ENCODE results near the gene C8G.

C8G gene

DNA sequence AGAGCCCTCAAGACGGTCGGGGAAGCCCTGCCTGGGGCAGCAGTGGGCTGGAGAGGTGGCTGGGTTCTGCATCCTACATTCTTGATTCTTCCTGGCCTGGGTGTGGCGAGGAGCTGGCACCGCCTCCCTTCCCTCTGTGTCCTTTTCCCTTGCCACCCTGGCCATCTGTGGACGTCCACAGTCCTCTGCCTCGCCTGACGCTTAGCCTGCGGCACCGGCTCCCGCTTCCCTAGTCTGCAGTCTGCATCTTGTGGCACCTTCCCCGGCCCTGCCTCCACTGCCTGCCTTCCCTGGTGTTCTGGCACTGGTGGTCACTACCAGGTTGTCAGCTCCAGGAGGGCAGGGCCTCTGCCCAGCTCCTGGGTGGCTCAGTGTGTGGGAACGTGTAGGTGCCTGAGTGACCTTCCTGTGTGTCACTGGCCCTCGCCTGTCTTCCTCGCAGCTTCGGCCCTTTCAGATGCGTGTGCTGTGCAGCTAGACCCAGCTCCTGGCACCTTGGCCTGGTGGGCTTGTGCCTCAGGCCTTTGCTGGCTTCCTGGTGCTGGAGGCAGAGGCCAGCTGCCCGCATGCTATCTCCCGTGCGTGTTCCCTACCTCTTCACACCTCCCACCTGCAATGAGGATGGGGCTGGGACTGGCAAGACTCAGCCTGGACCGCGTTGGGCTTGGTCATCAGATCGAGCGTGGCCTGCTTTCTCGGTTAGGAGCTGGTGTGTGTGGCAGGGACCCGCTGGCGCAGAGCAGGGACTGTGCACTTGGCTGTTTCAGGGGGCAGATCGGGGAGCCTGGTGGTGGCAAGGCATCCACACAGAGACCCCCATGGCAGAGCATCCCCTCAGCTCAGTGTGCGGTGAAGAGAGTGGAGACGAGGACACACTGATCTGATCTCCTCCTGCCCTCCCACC is 37.8 kb upstream of the C8G start:
- Histone ChIP-seq H3K27me3 (replicated peaks; ENCODE audit: control insufficient read depth, insufficient read depth, low read length) (no peaks in the 10 kb centered on the region), H3K36me3 (ENCODE audit: control insufficient read depth, insufficient read depth, low read length, severe bottlenecking) (peaks cover 24% of the 10 kb centered on the region), H3K9ac (ENCODE audit: low read length) (no peak overlapping the region), H3K4me3 (ENCODE audit: low read length) (no peak overlapping the region), H3K4me1 (ENCODE audit: control insufficient read depth, insufficient read depth, low read length) (peaks cover 11% of the 10 kb centered on the region), H3K9me3 (ENCODE audit: control insufficient read depth, low read length) (no peaks in the 10 kb centered on the region)
- no peak for DNase-seq (ENCODE audit: low read depth)

DNA sequence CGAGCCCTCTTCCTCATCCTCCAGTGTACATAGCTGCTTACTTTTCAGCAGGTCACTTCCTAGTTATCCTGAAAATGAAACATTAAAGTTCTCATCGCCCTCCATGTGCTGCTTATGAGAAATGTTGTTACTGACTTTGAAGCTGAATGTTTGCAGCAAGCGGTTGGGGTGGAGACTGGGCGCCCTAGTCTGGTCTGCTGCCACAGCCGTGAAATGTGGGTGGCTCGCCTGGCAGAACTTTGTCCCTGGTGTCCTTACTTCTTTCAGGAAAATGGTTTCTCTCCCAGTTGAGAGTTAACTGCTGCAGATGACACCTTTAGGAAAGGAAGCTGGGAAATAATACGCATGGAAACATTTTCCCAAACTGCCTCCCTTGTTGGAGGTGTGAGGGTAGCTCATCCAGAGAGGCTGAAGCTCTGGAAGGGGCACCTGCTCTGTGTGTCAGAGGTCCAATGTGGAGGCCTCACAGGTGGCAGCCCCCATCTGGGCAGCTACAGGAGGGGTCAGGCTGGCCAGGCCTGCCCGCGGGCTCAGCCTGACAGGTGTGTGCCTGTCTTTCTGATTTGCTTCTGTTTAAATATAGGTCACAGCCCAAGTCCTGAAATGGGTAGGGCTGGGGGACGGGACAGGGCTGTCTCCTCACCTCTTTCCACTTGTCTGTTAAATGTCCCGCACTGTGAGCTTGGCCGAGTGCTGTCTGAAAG is 34.7 kb upstream of the C8G start:
- Histone ChIP-seq H3K36me3 (ENCODE audit: control insufficient read depth, insufficient read depth, low read length, severe bottlenecking) (peaks cover 35% of the 10 kb centered on the region), H3K9ac (ENCODE audit: low read length) (no peak overlapping the region), H3K4me3 (ENCODE audit: low read length) (no peak overlapping the region), H3K9me3 (ENCODE audit: control insufficient read depth, low read length) (no peaks in the 10 kb centered on the region), H3K27me3 (replicated peaks; ENCODE audit: control insufficient read depth, insufficient read depth, low read length) (no peaks in the 10 kb centered on the region), H3K4me1 (ENCODE audit: control insufficient read depth, insufficient read depth, low read length) (no peaks in the 10 kb centered on the region)
- no peak for DNase-seq (ENCODE audit: low read depth)

DNA sequence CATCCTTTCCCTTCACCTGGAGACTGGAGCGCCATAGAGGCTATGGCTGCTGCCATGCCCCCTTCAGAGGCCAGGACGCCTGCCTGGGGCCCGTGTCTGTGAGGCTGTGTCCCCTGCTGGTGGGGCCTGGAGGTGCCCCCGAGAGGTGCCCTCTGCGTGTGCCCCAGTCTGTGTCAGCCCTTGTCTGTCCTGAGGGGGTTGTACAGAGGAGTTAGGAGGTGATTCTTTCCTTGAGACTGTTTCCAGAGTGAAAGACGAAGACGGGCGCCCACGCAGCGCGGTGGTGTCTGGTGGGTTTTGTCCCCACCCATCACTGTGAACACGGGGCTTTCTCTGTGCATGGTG is 34.2 kb upstream of the C8G start:
- no peak overlapping the region for H3K4me3 ChIP-seq (ENCODE audit: low read length)
- H3K36me3 ChIP-seq (ENCODE audit: control insufficient read depth, insufficient read depth, low read length, severe bottlenecking) = peaks cover 40% of the 10 kb centered on the region
- H3K4me1 ChIP-seq (ENCODE audit: control insufficient read depth, insufficient read depth, low read length) = no peaks in the 10 kb centered on the region
- no peaks in the 10 kb centered on the region for H3K27me3 ChIP-seq (replicated peaks; ENCODE audit: control insufficient read depth, insufficient read depth, low read length)
- DNase-seq (ENCODE audit: low read depth) = no peak
- H3K9me3 ChIP-seq (ENCODE audit: control insufficient read depth, low read length) = no peaks in the 10 kb centered on the region
- no peak overlapping the region for H3K9ac ChIP-seq (ENCODE audit: low read length)

DNA sequence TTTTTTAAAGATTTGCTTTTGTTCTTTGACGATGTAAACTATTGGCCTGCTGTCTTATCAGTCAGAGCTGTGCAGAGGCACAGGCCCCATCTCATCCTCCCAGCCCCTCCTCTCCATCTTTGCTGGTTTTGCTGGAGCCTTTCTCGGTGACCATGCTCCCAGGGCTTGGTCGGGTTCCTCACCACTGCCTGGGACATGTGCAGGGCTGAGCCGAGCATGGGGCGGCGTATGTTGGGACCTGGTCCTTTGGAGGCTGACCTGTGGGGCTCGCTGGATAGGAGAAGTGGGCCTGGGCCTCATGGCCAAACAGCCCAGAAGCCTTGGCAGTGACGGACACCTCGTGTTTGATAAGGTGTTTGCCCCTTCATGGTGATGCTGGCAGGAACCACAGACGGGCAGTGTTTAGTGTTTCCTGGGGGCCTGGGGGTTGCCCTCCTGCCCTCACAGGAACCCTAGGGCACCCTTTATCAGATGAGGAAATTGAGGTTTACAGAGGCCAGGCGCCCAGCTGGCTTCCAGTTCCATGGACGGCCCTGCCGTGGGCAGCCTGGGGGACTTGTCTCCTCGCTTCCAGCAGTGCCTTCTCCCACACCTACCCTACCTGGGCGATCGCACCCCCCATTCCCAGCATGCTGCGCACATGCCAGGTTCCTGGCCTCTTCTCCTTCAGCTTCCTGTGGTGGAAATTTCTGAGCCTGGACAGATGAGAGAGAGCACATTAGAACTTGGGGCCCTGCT is 31.2 kb upstream of the C8G start:
- H3K9ac ChIP-seq (ENCODE audit: low read length) = no peak overlapping the region
- DNase-seq (ENCODE audit: low read depth) = no peak
- no peaks in the 10 kb centered on the region for H3K9me3 ChIP-seq (ENCODE audit: control insufficient read depth, low read length)
- H3K36me3 ChIP-seq (ENCODE audit: control insufficient read depth, insufficient read depth, low read length, severe bottlenecking) = peaks cover 47% of the 10 kb centered on the region
- H3K27me3 ChIP-seq (replicated peaks; ENCODE audit: control insufficient read depth, insufficient read depth, low read length) = no peaks in the 10 kb centered on the region
- H3K4me1 ChIP-seq (ENCODE audit: control insufficient read depth, insufficient read depth, low read length) = no peaks in the 10 kb centered on the region
- H3K4me3 ChIP-seq (ENCODE audit: low read length) = no peak overlapping the region

DNA sequence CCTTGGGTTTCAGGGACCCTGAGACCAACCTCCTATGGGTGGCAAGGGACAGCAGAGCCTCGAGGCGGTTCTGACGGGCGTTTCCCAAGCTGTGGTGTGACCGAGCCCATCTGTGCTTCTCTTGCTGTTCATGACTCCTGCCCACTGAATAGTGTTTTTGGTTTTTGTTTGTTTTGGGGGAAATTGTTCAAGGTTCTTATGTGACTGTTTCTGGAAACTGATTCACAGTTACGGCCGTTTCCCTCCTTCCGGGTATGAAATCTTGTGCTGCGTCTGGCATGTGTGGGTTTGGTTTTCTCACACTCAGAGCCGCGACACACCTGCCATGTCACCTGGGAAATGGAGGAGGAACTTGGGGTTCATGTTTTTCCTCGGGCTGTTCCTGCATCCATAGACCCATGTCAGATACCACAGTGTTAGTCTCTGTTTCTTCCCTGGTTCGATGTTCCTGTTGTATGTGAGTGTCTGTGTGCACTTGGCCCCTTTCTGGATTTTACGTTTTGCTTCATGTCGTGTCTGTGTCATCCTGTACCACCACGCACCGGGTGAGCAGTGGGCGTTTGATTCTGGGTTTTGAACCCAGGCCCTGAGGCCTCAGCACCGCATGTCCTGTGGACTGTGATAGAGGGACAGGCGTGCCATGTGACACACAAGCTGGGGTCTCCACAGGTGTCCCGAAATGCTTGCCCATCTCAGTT is 29.3 kb upstream of the C8G start:
- Histone ChIP-seq H3K9me3 (ENCODE audit: control insufficient read depth, low read length) (no peaks in the 10 kb centered on the region), H3K9ac (ENCODE audit: low read length) (no peak overlapping the region), H3K4me3 (ENCODE audit: low read length) (no peak overlapping the region), H3K36me3 (ENCODE audit: control insufficient read depth, insufficient read depth, low read length, severe bottlenecking) (peaks cover 49% of the 10 kb centered on the region), H3K4me1 (ENCODE audit: control insufficient read depth, insufficient read depth, low read length) (no peaks in the 10 kb centered on the region), H3K27me3 (replicated peaks; ENCODE audit: control insufficient read depth, insufficient read depth, low read length) (no peaks in the 10 kb centered on the region)
- no peak for DNase-seq (ENCODE audit: low read depth)

DNA sequence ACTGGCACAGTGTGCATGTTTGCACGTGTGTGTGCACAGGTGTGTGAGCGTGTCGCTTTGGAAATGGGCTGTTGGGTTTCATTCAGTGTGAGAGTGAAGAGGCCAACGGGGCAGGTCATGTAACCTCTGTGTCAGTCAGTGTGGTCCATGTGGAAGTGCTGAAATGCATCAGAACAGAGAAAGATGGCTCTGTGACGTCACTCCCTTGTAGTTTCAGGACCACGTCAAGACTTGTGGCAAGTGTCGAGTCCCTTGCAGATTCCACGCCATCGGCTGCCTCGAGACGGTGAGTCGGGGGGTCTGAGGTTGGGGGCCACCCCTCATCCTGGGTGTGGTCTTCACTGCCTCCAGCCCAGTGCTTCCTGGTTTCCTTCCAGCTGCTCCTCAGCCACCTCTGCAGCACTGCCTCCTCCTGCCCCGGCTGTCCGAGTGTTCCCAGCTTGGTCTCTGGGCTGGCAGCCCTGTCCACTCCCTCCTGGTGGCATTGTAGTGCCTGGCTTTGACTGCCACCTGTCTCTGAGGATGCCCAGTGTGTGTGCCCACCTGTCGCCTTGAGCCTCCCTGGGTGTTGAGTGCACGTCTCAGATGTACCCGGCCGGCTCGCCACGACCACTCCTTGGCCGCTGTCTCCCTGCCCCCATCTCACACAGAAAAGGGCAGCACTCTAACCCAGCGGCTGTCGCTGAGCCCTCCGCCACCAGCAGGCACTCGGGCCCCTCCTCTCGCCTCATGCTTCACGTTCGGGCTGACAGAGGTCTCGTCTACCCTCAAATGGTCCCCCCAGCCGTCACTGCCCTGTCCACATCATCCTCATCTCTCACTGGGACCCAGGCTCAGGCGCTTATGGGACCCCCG is 28.5 kb upstream of the C8G start:
- Histone ChIP-seq H3K27me3 (replicated peaks; ENCODE audit: control insufficient read depth, insufficient read depth, low read length) (no peaks in the 10 kb centered on the region), H3K9ac (ENCODE audit: low read length) (no peak overlapping the region), H3K4me1 (ENCODE audit: control insufficient read depth, insufficient read depth, low read length) (no peaks in the 10 kb centered on the region), H3K4me3 (ENCODE audit: low read length) (no peak overlapping the region), H3K36me3 (ENCODE audit: control insufficient read depth, insufficient read depth, low read length, severe bottlenecking) (peaks cover 51% of the 10 kb centered on the region), H3K9me3 (ENCODE audit: control insufficient read depth, low read length) (no peaks in the 10 kb centered on the region)
- no peak for DNase-seq (ENCODE audit: low read depth)

DNA sequence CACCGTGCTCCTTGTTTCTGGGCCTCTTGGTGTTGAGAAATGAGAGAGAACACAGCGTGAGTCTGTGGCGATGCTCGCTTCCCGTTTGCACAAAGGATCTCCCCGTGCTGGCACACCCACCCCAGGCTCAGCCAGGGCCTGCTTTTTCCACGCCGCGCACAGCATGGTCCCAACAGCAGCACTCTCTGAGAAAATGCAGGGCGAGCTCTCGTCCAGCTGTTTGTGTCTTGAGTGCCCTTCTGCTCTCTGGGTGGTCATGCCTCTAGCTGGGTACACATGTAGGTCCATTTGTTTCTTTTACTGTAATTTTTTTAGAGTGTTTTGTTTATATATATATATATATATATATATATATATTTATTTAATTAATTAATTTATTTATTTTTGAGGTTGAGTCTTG is 27.1 kb upstream of the C8G start:
- H3K9me3 ChIP-seq (ENCODE audit: control insufficient read depth, low read length) = no peaks in the 10 kb centered on the region
- H3K9ac ChIP-seq (ENCODE audit: low read length) = no peak overlapping the region
- no peaks in the 10 kb centered on the region for H3K27me3 ChIP-seq (replicated peaks; ENCODE audit: control insufficient read depth, insufficient read depth, low read length)
- DNase-seq (ENCODE audit: low read depth) = no peak
- H3K4me3 ChIP-seq (ENCODE audit: low read length) = no peak overlapping the region
- H3K4me1 ChIP-seq (ENCODE audit: control insufficient read depth, insufficient read depth, low read length) = peaks cover 5% of the 10 kb centered on the region
- peaks cover 54% of the 10 kb centered on the region for H3K36me3 ChIP-seq (ENCODE audit: control insufficient read depth, insufficient read depth, low read length, severe bottlenecking)

DNA sequence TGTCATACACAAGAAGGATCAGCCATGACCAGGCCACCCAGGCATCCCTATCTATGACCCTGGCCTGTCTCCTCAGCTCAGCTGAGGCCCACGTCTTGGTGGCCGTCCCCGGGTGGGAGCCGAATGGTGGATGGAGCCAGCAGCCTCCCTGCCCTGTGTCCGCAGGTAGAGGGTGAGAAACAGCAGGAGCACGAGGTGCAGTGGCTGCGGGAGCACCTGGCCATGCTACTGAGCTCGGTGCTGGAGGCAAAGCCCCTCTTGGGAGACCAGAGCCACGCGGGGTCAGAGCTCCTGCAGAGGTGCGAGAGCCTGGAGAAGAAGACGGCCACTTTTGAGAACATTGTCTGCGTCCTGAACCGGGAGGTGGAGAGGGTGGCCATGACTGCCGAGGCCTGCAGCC is 25.0 kb upstream of the C8G start:
- no peak overlapping the region for H3K9ac ChIP-seq (ENCODE audit: low read length)
- no peak overlapping the region for H3K4me3 ChIP-seq (ENCODE audit: low read length)
- peaks cover 54% of the 10 kb centered on the region for H3K36me3 ChIP-seq (ENCODE audit: control insufficient read depth, insufficient read depth, low read length, severe bottlenecking)
- H3K27me3 ChIP-seq (replicated peaks; ENCODE audit: control insufficient read depth, insufficient read depth, low read length) = no peaks in the 10 kb centered on the region
- peaks cover 5% of the 10 kb centered on the region for H3K4me1 ChIP-seq (ENCODE audit: control insufficient read depth, insufficient read depth, low read length)
- H3K9me3 ChIP-seq (ENCODE audit: control insufficient read depth, low read length) = no peaks in the 10 kb centered on the region
- DNase-seq (ENCODE audit: low read depth) = no peak

DNA sequence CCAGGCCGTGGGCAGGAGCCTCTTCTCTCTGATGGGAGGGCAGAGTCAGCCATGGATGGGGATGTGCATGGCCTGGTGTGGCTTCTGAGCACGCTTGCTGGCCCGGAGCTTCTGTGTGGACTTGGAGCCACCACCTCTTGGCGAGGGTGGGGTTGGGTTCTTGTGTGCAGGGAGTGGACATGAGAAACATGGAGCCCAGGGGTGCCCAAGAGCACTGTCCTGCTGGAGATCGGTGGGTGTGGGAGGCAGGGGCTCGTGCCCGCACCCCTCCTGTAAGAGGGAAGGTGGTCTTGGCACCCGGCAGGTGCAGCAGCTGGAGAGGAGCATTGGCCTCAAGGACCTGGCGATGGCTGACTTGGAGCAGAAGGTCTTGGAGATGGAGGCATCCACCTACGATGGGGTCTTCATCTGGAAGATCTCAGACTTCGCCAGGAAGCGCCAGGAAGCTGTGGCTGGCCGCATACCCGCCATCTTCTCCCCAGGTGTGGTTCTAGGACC is 24.3 kb upstream of the C8G start:
- peaks cover 52% of the 10 kb centered on the region for H3K36me3 ChIP-seq (ENCODE audit: control insufficient read depth, insufficient read depth, low read length, severe bottlenecking)
- DNase-seq (ENCODE audit: low read depth) = no peak
- H3K27me3 ChIP-seq (replicated peaks; ENCODE audit: control insufficient read depth, insufficient read depth, low read length) = no peaks in the 10 kb centered on the region
- H3K4me1 ChIP-seq (ENCODE audit: control insufficient read depth, insufficient read depth, low read length) = peaks cover 5% of the 10 kb centered on the region
- no peaks in the 10 kb centered on the region for H3K9me3 ChIP-seq (ENCODE audit: control insufficient read depth, low read length)
- H3K4me3 ChIP-seq (ENCODE audit: low read length) = no peak overlapping the region
- no peak overlapping the region for H3K9ac ChIP-seq (ENCODE audit: low read length)

DNA sequence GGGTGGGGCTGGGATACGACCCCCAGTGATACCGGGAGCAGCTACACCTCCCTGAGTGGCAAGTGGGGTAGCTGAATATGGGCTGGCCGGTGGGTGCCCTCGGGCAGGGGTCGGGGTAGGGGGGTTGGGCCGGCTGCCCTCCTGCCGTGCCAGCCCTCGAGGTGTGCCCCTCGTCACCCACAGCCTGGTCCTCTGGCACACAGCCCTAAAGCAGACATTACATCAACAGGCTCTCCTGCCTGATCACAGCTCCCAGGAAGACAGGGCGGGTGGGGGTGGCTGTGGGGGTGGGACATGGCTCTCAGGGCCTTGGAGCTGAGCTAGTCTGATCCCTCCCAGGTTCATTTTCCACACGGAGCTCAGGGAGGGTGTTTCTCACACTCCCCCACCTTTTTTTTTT is 23.7 kb upstream of the C8G start:
- Histone ChIP-seq H3K36me3 (ENCODE audit: control insufficient read depth, insufficient read depth, low read length, severe bottlenecking) (peaks cover 51% of the 10 kb centered on the region), H3K27me3 (replicated peaks; ENCODE audit: control insufficient read depth, insufficient read depth, low read length) (no peaks in the 10 kb centered on the region), H3K4me3 (ENCODE audit: low read length) (no peak overlapping the region), H3K9me3 (ENCODE audit: control insufficient read depth, low read length) (no peaks in the 10 kb centered on the region), H3K4me1 (ENCODE audit: control insufficient read depth, insufficient read depth, low read length) (peaks cover 5% of the 10 kb centered on the region), H3K9ac (ENCODE audit: low read length) (no peak overlapping the region)
- DNase-seq (ENCODE audit: low read depth) = no peak
